Measurements from ENCODE around the gene PRPF4.

DNA sequence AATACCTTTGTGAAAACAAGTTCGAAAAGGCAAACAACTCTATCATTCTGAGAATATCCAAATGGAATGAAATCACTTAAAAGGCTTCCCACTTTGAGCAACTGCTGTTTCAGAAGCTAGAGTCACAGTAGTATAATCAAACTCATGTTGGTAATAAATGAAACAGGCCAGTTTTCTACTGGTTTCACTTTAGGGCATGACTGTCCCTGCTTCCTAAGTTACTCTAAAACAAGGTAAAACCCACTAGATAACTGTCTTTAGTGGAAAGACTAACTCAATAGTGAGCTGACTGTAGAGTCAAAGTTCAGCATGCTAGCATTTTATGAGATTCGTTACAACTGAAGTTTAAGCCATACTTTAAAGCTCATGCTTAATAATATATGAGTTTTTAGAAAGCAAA is 6.1 kb upstream of the PRPF4 start:
- TF ChIP-seq ZNF138 (CRISPR knock-in tag; conservative IDR thresholded peaks at IDR 0.05) (no peak), CBFB (CRISPR knock-in tag; IDR thresholded peaks at IDR 0.05; ENCODE audit: low read depth) (no peak), ESRRA (CRISPR knock-in tag; IDR thresholded peaks at IDR 0.05; ENCODE audit: borderline replicate concordance) (no peak)
- TF ChIP-seq, protein P1, sequence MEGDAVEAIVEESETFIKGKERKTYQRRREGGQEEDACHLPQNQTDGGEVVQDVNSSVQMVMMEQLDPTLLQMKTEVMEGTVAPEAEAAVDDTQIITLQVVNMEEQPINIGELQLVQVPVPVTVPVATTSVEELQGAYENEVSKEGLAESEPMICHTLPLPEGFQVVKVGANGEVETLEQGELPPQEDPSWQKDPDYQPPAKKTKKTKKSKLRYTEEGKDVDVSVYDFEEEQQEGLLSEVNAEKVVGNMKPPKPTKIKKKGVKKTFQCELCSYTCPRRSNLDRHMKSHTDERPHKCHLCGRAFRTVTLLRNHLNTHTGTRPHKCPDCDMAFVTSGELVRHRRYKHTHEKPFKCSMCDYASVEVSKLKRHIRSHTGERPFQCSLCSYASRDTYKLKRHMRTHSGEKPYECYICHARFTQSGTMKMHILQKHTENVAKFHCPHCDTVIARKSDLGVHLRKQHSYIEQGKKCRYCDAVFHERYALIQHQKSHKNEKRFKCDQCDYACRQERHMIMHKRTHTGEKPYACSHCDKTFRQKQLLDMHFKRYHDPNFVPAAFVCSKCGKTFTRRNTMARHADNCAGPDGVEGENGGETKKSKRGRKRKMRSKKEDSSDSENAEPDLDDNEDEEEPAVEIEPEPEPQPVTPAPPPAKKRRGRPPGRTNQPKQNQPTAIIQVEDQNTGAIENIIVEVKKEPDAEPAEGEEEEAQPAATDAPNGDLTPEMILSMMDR (IDR thresholded peaks at IDR 0.05): no peak
- TF ChIP-seq, protein P2, sequence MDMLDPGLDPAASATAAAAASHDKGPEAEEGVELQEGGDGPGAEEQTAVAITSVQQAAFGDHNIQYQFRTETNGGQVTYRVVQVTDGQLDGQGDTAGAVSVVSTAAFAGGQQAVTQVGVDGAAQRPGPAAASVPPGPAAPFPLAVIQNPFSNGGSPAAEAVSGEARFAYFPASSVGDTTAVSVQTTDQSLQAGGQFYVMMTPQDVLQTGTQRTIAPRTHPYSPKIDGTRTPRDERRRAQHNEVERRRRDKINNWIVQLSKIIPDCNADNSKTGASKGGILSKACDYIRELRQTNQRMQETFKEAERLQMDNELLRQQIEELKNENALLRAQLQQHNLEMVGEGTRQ (CRISPR knock-in tag; IDR thresholded peaks at IDR 0.05): no peak
- TF ChIP-seq, protein P3, sequence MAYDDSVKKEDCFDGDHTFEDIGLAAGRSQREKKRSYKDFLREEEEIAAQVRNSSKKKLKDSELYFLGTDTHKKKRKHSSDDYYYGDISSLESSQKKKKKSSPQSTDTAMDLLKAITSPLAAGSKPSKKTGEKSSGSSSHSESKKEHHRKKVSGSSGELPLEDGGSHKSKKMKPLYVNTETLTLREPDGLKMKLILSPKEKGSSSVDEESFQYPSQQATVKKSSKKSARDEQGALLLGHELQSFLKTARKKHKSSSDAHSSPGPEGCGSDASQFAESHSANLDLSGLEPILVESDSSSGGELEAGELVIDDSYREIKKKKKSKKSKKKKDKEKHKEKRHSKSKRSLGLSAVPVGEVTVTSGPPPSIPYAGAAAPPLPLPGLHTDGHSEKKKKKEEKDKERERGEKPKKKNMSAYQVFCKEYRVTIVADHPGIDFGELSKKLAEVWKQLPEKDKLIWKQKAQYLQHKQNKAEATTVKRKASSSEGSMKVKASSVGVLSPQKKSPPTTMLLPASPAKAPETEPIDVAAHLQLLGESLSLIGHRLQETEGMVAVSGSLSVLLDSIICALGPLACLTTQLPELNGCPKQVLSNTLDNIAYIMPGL (CRISPR knock-in tag; IDR thresholded peaks at IDR 0.05): no peak
- TF ChIP-seq, protein P4, sequence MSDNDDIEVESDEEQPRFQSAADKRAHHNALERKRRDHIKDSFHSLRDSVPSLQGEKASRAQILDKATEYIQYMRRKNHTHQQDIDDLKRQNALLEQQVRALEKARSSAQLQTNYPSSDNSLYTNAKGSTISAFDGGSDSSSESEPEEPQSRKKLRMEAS (CRISPR knock-in tag; IDR thresholded peaks at IDR 0.05): no peak
- TF ChIP-seq, protein P5, sequence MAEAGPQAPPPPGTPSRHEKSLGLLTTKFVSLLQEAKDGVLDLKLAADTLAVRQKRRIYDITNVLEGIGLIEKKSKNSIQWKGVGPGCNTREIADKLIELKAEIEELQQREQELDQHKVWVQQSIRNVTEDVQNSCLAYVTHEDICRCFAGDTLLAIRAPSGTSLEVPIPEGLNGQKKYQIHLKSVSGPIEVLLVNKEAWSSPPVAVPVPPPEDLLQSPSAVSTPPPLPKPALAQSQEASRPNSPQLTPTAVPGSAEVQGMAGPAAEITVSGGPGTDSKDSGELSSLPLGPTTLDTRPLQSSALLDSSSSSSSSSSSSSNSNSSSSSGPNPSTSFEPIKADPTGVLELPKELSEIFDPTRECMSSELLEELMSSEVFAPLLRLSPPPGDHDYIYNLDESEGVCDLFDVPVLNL (CRISPR knock-in tag; IDR thresholded peaks at IDR 0.05; ENCODE audit: borderline replicate concordance, low read depth): no peak

Measured in WTC11 (cell line).